Uterus (tissue), 2 donors: ENCODE data around the gene CRYBG1.

Experiments used
- CTCF ChIP-seq, 4 experiments: fragments of 200-600 bp in 2 of 4; fragments of 450-650 bp in 2 of 4; sonication (generic) in 2 of 4; IDR thresholded peaks; one replicate each; pipeline ENCODE4 v1.5.1; 2016 to 2019; ENCODE audit warnings: antibody characterized with exemption in 4 of 4, mild to moderate bottlenecking in 2 of 4, moderate library complexity in 1 of 4
- POLR2A ChIP-seq, 2 donors: fragments of 450-650 bp; IDR thresholded peaks; one replicate each; pipeline ENCODE4 v1.6.1; 2016; ENCODE audit warnings: antibody characterized with exemption in 2 of 2, mild to moderate bottlenecking in 1 of 2, moderate library complexity in 1 of 2

GRCh38 chr6:106551155-106551554, 190.6 kb downstream of the CRYBG1 start:
- TF ChIP-seq CTCF (IDR thresholded peaks at IDR 0.05) (no peak), POLR2A (IDR thresholded peaks at IDR 0.05) (no peak)
